Left ventricle myocardium inferior (tissue), 1 donor: ENCODE results near the gene MACROD2. TPM values are rescaled to one million over a fixed set of nuclear protein-coding genes. Genes with fewer than 3 reads are reported as not detected.

Source experiments
- DNase-seq: peaks from one replicate; pipeline ENCODE4 v3.0.0-alpha.2; 2020
- H3K27ac ChIP-seq: fragments of 200-600 bp; replicated peaks from 2 replicates; pipeline ENCODE4 v1.8.0; 2021
- H3K27me3 ChIP-seq: fragments of 200-600 bp; 2 replicates; pipeline ENCODE4 v1.8.0; 2021; ENCODE audit warnings: low read depth
- H3K36me3 ChIP-seq: fragments of 200-600 bp; 2 replicates; pipeline ENCODE4 v1.8.0; 2021
- H3K4me1 ChIP-seq: fragments of 200-600 bp; 2 replicates; pipeline ENCODE4 v1.8.0; 2021
- H3K4me3 ChIP-seq: fragments of 200-600 bp; 2 replicates; pipeline ENCODE4 v1.8.0; 2021; ENCODE audit warnings: mild to moderate bottlenecking, moderate library complexity
- H3K9me3 ChIP-seq: fragments of 200-600 bp; replicated peaks from 2 replicates; pipeline ENCODE4 v1.8.0; 2021
- CTCF ChIP-seq: fragments of 200-600 bp; IDR thresholded peaks from 2 replicates; pipeline ENCODE4 v1.8.0; 2021; ENCODE audit warnings: antibody characterized with exemption, mild to moderate bottlenecking, borderline replicate concordance
- intact Hi-C: fragments of 100-400 bp; cut with micrococcal nuclease; formaldehyde crosslinking; loops from one replicate; pipeline ENCODE4 v1.11.0; 2022
- total RNA-seq: library from RNA; stranded (reverse); fragmentation: NEBNext Ultra II Directional; extraction: Animal tissue kit (Norgen Biotek cat#: 25700); gene quantifications from one replicate; pipeline ENCODE4 v1.2.1, GENCODE V29; 2021
- donor health status: DM: no; HTN: yes; CAD: no; lungs with severe emphysema.

MACROD2 gene
- total RNA-seq, 1 donor from 2014 or later: 3.6 TPM

- DNase-seq: peak; percentile 19
- no peak overlapping the region for H3K4me3 ChIP-seq
- no peak for TF ChIP-seq CTCF
These were observed 1184.1 kb downstream of the MACROD2 start for GRCh38 chr20:15179381-15179780.

DNA sequence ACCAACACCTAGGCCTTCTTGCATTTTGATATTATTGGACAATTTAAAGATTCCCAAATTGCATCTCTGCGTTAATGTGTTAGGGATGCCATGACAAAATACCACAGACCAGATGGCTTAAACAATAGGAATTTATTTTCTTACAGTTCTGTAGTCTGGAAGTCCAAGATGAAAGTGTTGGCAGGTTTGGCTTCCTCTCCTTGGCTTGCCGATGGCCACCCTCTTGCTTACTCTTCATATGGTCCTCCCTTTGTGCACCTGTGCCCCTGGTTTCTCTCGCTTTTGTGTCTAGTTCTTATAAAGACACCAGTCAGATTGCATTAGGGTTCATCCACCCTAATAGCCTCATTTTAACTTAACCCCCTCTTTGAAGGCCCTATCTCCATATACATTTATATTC lies 1184.5 kb downstream of the MACROD2 start:
- H3K36me3 ChIP-seq: no peaks in the 10 kb centered on the region
- H3K4me1 ChIP-seq: no peaks in the 10 kb centered on the region
- H3K4me3 ChIP-seq: no peak overlapping the region
- intact Hi-C loops: no loop called here
- H3K9me3 ChIP-seq: peaks cover 9% of the 10 kb centered on the region
- H3K27ac ChIP-seq: no peak overlapping the region
- TF ChIP-seq CTCF: no peak
- no peaks in the 10 kb centered on the region for H3K27me3 ChIP-seq
- DNase-seq: no peak

More at GRCh38 chr20:15179381-15179780, 1184.1 kb downstream of the MACROD2 start:
- H3K27me3 ChIP-seq: no peaks in the 10 kb centered on the region
- no peak overlapping the region for H3K27ac ChIP-seq
- no peaks in the 10 kb centered on the region for H3K36me3 ChIP-seq
- intact Hi-C loops: no loop called here
- peaks cover 9% of the 10 kb centered on the region for H3K9me3 ChIP-seq
- H3K4me1 ChIP-seq: no peaks in the 10 kb centered on the region

- no peaks in the 10 kb centered on the region for H3K4me1 ChIP-seq
- no peak overlapping the region for H3K4me3 ChIP-seq
- no peaks in the 10 kb centered on the region for H3K27me3 ChIP-seq
- intact Hi-C loops: no loop called here
- H3K27ac ChIP-seq: no peak overlapping the region
- no peaks in the 10 kb centered on the region for H3K9me3 ChIP-seq
- H3K36me3 ChIP-seq: no peaks in the 10 kb centered on the region
- DNase-seq: no peak
- TF ChIP-seq CTCF: no peak
These were observed 1190.0 kb downstream of the MACROD2 start for GRCh38 chr20:15185322-15185721.

DNA sequence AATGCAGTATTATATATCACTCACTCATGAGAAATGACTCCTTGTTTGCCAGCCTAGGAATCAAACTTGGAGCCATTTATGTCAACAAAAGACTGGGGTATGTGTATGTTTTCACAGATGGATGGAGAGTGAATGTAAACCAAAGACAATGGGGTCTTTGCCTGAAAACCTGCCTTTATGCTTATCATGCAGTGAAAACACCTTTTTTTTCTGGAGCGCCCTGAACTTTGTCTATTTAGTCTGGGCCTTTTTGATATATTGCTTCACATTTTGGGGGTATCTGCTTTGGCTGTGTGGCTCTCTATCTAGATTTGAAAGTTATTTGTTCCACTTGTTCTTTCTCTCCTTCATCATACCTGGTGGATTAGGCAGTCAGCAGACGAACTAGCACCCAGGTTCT lies 1190.6 kb downstream of the MACROD2 start:
- no peak overlapping the region for H3K4me3 ChIP-seq
- intact Hi-C loops: no loop called here
- TF ChIP-seq CTCF: no peak
- H3K9me3 ChIP-seq: no peaks in the 10 kb centered on the region
- no peaks in the 10 kb centered on the region for H3K36me3 ChIP-seq
- DNase-seq: no peak
- H3K27ac ChIP-seq: no peak overlapping the region
- no peaks in the 10 kb centered on the region for H3K4me1 ChIP-seq
- no peaks in the 10 kb centered on the region for H3K27me3 ChIP-seq

- H3K4me3 ChIP-seq: no peak overlapping the region
- no peak for TF ChIP-seq CTCF
- no peak for DNase-seq
- no peaks in the 10 kb centered on the region for H3K27me3 ChIP-seq
- intact Hi-C loops: no loop called here
- no peaks in the 10 kb centered on the region for H3K9me3 ChIP-seq
- no peaks in the 10 kb centered on the region for H3K36me3 ChIP-seq
- H3K4me1 ChIP-seq: no peaks in the 10 kb centered on the region
- no peak overlapping the region for H3K27ac ChIP-seq
These were observed 1192.3 kb downstream of the MACROD2 start for GRCh38 chr20:15187612-15188011.

DNA sequence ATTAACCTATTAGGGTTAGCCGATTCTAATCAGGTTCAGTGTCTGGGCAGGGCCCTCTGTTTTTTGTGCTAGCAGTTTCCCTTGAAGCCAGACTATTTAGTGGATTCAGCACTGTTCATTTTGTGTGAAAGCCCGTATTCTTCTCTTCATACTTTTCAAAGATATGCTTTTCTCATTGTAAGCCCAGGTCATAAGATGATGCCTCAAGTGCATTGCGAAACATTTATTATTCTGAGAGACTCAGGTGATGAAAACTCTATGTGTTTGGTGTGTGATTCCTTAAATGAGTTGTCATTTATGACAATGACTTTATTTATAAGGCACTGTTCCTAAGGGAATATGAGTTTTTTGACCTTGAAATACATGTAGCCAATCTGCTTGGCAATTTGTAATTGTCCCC lies 1193.1 kb downstream of the MACROD2 start:
- H3K9me3 ChIP-seq: no peaks in the 10 kb centered on the region
- TF ChIP-seq CTCF: no peak
- no peak overlapping the region for H3K4me3 ChIP-seq
- H3K36me3 ChIP-seq: no peaks in the 10 kb centered on the region
- intact Hi-C loops: no loop called here
- H3K4me1 ChIP-seq: no peaks in the 10 kb centered on the region
- H3K27me3 ChIP-seq: no peaks in the 10 kb centered on the region
- no peak for DNase-seq
- H3K27ac ChIP-seq: no peak overlapping the region
